Glomerular visceral epithelial cell (primary cell): ENCODE measurements around the gene ZBTB25.

ENCODE experiments used
- DNase-seq: peaks from one replicate; pipeline ENCODE4 v3.0.0-alpha.2; 2016; ENCODE audit errors: extremely low spot score

ZBTB25 gene

DNA sequence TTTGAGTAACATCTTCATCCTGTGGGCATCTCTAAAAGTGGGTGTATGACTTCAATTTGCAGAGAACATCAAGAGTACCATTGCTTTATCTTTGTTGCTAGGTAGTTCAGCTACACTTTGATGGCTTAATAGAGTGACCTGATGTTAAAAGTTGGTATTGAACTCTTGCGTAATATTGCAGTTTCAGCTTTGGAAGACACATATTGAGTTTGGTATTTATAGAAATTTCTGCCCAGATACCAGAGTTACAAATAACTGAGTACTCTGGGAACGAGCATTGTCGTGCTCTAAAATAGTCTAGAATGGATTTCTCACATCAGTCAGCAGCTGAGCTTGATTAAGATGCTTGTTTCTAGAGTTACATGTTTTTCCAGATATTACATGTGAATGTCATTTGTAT, 63.1 kb downstream of the ZBTB25 start:
- no peak for DNase-seq

DNA sequence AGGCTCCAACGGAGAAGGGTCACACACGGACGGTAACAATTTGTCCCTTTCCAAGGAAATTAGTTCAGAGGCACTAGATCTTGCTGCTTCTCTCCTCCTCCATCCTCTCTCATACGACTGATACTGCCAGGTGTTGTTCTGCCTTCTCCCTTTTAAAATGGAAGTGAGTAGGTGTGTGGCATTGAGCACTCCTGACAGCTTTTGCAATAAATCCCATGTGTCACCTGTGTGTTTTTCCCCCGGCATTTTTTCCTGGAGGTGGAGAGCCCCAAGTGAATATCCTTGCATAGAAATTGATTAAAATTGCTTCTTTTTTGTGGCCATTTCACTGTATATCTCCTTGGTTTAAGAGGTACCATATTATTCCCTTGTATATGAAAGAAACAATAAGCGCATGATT, 64.5 kb downstream of the ZBTB25 start:
- no peak for DNase-seq

DNA sequence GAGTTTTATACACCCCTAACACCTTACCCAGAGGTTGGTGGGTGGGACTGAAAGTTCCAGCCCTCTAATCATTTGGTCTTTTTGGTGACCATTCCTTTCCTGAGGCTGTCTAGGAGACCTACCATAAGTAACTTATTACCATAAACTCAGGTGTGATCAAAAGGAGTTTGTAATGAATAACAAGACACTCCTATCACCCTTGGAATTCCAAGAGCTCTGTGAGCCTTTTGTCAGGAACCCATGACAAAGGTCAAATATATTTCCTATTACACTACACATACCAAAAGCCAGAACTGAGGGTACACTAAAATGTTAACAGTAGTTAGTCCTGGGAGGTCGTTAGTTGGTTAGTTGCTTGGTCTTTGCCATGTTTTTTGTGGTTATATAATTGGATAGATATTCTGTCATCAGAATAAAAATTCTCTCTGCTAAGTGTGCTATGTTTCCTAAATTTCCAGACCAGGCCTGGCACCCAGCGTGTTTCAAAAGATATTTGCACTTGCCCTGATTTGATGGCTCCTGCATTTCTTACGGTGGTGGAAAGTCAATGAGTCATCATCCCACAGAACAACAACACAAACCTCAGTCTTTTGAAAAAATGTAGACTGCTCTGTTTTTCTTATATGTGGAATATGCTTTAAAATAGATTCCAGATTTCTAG, 65.3 kb downstream of the ZBTB25 start:
- peak; percentile 92 for DNase-seq

DNA sequence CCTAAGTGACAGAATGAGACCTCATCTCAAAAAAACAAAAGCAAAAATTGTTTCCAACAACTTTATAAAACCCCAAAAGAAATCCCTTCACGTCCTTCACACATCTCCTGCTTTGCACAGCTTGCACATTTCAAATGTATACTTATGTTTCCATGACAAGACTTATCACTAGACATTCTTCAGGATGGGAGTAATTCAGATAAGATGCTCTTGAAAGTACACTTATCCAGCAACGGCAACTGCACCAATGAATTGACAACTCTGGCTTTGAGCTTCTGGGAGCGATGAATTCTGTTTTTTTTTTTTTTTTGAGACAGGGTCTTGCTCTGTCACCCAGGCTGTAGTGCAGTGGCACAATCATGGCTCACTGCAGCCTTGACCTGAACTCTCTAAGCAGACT, 69.1 kb downstream of the ZBTB25 start:
- DNase-seq = no peak

DNA sequence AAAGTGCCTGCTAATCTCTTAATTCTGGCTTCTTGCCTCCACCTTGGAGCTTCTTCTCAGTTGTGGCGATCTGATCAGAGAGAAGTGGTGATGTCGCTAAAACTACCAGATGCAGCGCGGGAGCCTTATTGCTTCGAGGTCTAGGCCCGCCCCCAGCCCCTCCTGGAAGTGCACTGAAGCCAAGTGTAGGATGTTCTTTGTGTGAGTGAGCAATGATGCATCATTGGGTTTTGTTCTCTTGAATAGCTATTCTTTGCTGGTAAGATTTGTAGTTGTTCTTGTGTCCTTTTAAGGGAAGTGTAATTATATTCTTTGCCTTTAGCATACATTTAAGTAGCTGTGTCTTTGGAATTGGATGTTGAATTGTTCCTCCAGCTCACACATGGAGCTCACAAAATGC, 79.7 kb downstream of the ZBTB25 start:
- DNase-seq = no peak

DNA sequence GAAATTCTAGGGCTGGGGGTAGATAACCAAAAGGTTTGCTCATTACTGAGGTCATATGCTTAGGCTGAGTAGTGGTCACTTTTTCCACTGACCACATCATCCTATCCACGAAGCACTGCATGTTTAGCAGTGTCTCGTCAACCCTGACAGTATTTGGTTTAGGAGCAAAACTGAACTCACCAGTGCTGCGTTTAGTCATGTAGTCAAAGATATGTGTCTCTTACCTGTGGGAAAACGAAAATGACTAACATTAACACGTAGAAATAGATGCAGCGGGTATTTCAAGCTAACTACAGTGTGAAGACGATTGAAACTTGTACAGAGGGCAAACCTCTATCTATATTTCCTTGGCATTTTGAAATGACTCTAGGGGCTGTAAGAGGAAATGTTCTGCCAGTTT, 80.9 kb downstream of the ZBTB25 start:
- no peak for DNase-seq

DNA sequence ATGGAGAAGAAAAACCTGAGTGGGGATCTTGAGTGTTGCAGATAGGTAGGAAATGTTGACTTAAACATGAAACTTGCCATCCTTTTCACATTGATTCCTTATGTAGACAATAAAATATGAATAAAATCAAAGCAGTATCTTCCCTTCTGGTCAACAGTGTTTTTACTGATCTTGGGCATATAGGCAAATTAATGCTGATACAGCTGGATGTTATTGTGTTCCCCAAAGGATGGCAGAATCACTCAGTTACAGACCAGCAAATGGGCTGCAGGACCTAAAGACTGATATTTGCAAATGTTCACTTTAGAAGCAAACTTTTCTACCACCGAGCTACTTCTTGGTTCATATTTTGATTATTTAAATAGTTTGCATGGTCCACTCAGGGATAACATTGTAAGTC, 81.6 kb downstream of the ZBTB25 start:
- DNase-seq = no peak

DNA sequence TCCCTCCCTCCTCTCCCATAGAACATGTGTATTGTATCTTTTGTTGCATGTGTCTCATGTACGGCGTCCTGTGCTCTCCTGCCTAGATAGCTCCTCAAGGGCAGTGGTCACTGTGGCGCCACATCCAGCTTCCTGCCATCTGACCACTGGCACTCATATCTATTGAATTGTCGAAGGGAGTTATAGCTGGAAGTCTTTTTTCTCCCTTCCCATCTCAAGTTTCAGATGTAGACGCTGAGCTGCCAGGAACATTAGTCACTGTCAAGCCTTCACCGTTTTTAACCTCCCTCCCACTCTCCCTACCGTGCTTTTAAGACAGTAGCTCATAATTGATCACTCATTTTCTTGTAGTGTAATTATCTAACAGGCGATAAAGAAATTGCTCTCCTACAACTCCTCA, 82.5 kb downstream of the ZBTB25 start:
- DNase-seq = peak; percentile 67

DNA sequence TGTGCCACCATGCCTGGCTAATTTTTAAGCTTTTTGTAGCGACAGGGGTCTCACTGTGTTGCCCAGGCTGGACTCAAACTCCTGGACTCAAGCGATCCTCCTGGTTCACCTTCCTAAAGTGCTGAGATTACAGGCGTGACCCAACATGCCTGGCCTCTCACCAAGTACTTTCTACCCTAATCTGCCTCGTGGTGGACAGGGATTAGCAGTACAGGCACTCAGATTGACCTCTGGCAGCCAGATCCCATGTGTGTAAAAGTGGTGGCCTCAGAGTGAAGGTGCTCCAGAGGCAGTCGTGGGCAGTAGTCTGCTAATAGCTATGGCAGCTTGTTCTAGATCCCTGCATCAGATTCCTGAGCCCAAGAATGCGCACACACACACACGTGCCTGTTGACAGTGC, 84.6 kb downstream of the ZBTB25 start:
- no peak for DNase-seq

DNA sequence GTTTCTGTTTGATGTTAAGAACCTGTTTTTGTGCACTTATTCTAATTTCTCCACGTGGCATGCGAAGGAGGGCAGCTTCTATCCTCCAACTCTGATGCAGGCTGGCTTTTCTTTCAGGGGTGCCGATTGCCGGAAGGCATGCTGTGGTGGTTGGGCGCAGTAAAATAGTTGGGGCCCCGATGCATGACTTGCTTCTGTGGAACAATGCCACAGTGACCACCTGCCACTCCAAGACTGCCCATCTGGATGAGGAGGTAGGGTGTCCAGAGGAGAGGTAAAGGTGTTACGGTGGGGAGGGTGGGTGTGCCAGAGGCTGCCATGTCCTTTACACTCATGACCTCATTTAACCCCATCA, 85.9 kb downstream of the ZBTB25 start:
- no peak for DNase-seq

DNA sequence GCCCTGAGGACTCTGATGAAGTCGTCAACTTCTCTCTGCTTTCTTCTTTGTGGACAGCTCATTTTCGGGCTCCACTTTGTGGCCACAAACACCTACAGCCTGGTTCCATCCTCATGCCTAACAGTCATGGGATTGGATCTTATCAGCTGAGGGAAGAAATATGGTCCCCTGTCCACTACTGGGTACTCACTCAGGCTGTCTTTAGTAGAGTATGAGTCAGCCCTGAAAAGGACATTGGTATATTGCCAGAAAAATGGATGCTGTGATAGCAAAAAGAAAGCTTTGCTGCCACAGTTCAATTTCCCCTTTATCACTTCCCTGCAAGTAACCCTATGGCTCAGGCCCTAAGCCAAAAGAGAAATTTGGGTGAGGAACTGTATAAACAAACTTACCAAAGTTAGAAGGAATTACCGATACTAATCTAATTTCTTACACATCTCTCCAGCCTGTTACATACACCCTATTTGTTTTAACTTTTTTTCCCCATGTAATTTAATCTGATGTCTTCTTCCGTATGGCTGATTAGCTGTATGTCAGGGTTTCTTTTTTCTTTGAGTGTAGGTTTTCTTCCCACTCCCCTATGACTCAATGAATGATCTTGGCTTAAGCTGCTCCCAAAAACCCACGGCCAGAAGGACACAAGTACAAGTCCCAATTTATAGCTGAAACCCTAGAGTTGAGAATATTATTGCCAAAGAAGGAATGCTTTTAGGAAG, 86.4 kb downstream of the ZBTB25 start:
- DNase-seq = no peak

DNA sequence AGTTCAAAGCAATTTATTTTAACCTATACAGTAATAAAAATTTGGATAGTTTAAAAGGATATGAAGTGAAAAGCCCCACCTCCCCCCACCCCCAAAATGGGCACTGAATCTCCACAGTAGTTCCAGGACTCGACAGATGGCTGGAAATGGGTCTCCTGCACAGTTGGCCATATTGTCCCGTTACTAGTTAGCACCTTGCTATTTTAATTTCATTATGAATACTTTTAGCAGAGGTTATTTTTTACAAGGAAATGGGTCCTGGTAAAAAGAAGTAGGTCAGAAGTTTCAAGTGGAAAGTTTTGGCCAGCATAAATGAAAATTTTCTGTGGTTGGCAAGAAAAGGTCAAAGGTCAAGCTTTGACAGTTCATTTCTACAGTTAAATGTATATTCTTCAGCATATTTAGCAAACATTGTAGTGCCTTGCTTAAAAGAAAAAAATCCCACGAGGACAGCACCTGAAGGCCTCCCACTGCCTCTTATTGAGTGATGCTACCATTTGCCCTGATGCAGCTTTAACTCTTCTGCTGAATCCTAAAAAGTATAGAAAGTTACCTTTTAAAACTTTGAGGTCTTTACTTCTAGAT, 87.2 kb downstream of the ZBTB25 start:
- DNase-seq = no peak

DNA sequence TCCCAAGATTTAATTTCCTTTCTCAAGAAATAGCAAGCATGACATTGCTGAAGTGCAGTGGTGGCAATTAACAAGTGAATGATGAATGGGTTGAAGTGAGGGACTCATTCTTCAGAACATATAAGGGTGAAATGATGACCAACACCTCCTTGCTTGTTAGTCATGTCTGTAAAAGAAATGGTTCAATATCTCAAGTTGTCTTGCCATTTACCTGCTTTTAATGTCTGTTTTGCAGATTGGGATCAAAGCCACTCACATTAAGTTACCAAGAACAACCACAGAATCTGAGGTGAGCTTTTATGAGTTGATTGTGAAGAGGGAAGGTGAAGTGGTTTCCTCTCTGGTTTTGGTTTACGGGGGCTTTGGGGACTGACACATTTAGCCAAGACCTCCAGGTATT, 91.4 kb downstream of the ZBTB25 start:
- DNase-seq = no peak

DNA sequence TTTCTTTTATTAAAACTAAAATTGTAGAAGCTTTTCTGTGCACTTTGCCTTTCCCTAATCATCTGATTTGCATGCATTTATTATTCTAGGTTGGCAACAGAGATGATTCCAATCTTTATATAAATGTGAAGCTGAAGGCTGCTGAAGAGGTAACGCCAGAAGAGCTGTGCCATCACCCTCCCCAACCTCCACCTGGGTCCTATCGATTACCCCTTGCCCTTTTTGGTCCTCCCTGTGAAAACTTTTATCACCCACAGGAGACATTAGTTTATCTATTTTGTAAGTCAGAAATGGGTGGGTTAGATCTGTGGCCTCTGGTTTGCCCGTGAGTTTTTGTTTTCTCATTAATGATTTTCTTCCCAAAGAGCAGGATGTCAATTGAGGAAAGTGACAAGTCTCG, 92.6 kb downstream of the ZBTB25 start:
- no peak for DNase-seq

DNA sequence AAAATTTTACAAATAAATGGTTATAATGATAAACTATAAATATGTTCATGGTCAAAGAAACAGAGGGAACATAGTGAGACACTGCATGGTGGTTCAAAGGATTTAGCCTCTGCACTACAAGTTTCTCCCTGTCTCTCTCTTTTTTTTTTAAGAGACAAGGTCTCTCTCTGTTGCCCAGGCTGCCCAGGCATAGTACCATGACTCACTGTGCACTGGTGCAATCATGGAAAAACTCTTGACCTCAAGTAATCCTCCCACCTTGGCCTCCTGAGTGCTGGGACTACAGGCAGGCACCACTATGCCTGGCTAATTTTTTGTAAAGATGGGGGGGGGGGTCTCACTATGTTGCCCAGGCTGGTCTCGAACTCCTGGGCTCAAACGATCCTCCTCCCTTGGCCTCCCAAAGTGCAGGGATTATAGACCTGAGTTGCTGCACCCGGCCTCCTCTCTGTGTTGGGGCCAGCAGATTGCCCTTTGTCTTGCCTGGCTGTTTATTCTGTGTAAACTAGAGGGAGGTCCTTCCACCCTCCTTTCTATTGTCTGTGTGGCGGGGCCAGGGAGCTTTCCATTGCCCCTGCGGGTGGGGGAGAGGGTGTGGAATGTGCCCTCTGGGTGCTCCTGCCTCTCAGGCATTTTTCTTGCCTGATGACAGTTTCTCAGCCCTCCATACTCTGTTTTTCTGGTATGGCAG, 93.4 kb downstream of the ZBTB25 start:
- peak; percentile 63 for DNase-seq

DNA sequence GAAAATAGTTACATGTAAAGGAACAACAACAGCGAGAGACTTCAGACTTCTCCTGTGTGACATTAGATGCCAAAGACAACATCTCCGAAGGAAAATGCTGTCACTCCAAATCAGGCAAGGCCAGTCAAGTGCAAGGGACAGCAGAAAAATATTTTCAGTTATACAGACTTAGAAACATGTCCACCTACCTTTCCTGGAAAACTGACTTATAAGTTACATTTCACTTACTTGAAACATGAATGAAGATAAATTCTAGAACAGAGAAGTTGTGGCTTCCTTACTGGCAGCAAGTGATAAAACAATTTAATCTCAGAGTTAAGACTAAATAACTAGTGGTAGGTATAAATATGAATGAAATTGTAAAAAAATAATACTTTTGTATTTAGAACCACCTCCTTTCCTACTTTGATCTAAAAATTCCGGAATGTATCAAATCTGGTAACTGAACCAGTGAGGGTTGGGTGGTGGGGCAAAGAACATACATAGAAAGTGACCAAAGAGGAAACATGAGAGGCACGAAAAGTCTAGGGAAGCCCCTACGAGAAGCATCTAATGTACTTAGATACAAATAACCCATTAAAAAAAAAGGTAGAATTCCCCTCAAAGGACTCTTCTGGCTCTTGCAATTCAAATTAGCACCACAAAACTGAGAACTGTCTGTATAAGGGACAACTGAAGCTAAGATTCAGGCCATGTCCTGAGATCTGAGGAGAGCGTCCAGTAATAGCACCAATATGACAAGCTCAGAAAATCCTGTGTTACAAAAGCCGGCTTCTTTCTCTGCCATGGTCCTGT, 94.3 kb downstream of the ZBTB25 start:
- no peak for DNase-seq

DNA sequence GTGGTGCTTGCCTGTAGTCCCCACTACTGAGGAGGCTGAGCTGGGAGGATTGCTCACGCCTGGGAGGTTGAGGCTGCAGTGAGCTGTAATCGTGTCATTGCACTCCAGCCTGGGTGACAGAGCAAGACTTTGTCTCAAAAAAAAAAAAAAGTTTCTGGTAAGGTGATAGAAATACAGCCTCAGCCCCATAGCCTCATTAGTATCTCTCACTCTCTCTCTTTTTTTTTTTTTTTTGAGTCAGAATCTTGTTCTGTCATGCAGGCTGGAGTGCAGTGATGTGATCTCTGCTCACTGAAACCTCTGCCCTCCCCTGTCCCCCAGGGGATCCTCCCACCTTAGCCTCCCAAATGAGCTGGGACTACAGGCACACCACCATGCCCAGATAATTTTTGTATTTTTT, 96.3 kb downstream of the ZBTB25 start:
- no peak for DNase-seq

DNA sequence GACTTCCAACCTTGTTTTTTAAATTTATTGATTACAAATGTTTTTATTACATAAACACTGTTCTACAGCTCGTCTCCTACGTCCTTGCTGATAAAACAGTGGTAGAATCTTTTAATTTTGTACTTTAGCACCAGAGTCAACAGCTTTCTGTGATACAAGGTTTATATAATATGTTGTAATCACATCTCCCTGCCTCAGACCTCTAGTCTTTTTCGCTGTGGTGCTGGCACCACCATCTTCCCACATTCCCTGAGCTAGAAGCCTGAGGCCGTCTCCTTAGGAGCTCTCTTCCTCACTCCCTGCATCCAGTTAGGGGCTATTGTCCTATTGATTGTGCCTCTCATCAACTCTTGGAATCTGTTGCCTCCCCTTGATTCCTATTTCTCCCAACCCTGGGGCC, 98.3 kb downstream of the ZBTB25 start:
- DNase-seq = no peak

DNA sequence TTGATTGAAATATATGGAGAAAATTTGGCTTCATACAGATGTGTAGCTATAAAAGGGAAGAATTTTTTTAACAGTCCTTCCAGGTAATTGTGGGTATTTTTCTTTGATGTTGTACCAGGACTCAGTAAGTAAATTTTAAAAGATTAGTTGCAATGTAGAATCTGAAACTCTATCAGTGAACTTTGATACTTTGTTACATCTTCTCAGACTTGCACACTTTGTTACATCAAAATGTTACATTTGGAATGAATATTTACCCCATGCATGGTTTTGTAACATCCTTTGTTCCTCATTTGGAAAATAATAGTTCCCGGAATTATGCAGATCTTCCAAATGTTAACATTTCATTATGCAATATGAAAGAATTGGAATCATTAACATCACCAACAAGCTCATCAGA, 101.7 kb downstream of the ZBTB25 start:
- no peak for DNase-seq

DNA sequence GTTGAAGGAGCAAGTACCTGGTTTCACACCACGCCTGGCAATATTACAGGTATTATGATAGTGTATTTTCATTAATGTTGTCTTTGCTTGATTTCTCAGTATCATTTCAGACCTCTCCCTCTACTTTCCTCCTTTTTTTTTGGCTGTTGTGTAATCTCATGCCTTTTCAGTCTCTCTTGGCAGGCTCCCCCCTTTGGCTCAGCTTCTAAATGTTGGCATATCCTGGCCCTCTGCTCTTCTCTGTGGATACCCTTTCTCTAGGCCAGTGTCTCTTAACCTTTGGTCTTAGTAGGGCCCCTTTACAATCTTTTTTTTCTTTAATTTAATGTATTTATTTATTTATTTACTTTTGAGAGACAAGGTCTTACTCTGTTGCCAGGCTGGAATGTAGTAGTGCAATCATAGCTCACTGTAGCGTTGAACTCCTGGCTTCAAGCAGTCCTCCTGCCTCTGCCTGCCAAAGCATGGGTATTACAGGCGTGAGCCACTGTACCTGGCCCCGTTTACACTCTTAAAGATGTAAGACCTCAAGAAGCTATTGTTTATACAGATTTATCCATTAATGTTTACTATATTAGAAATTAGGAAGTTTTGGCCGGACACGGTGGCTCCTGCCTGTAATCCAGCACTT, 102.7 kb downstream of the ZBTB25 start:
- DNase-seq = no peak
